CD4-positive, alpha-beta T cell treated with Interleukin-15 for 1 hour (primary cell): ENCODE data around the gene CADPS.

ENCODE experiments used
- DNase-seq: peaks from one replicate; pipeline ENCODE4 v3.0.0-alpha.2; 2020

Gene CADPS

GRCh38 chr3:62368705-62369475 is 506.3 kb downstream of the CADPS start:
- DNase-seq: no peak

GRCh38 chr3:62368290-62368704 is 506.9 kb downstream of the CADPS start:
- DNase-seq: no peak

- no peak for DNase-seq
Measured at GRCh38 chr3:62367763-62368195, 507.4 kb downstream of the CADPS start.

- DNase-seq: no peak
Measured at GRCh38 chr3:62366126-62366484, 509.1 kb downstream of the CADPS start.

- no peak for DNase-seq
Measured at GRCh38 chr3:62365391-62366125, 509.7 kb downstream of the CADPS start.

- DNase-seq: no peak
Measured at GRCh38 chr3:62364191-62364590, 511.0 kb downstream of the CADPS start.

- DNase-seq: no peak
Measured at GRCh38 chr3:62363275-62363674, 511.9 kb downstream of the CADPS start.

GRCh38 chr3:62361824-62362223 is 513.4 kb downstream of the CADPS start:
- no peak for DNase-seq

GRCh38 chr3:62361261-62361660 is 514.0 kb downstream of the CADPS start:
- DNase-seq: no peak

GRCh38 chr3:62359531-62359930 is 515.7 kb downstream of the CADPS start:
- no peak for DNase-seq

GRCh38 chr3:62356356-62356755 is 518.9 kb downstream of the CADPS start:
- no peak for DNase-seq

- DNase-seq: no peak
Measured at GRCh38 chr3:62355703-62356102, 519.5 kb downstream of the CADPS start.
